H1 (cell line): Measurements from ENCODE around the gene NKTR. TPM values are rescaled to one million over a fixed set of nuclear protein-coding genes. Genes with fewer than 3 reads are reported as not detected.

Experiments
- SIN3A ChIP-seq, 2 experiments: IDR thresholded peaks in 1 of 2; conservative IDR thresholded peaks in 1 of 2; 2 replicates each; pipeline ENCODE4 v1.6.1; 2011 to 2012; ENCODE audit warnings: low read length in 2 of 2, improper control_type of control experiment in 1 of 2, low read depth in 1 of 2, mild to moderate bottlenecking in 1 of 2
- polyA plus RNA-seq, 7 experiments: library from polyadenylated mRNA; depleted of rRNA in 3 of 7; stranded (reverse) in 5 of 7; unstranded in 2 of 7; fragments of >200 nt in 5 of 7; fragments of 200-250 nt in 2 of 7; gene quantifications; 1 replicate in 5 of 7; 2 replicates in 1 of 7; 4 replicates in 1 of 7; pipeline versions ENCODE4 v1.2.1 to v1.2.3, GENCODE V29; 2011 to 2013; ENCODE audit warnings: missing spikeins in 2 of 7, mixed read lengths in 2 of 7
- total RNA-seq: library from RNA; stranded (reverse); fragmentation: NEBNext Ultra II Directional; extraction: Animal tissue kit (Norgen Biotek cat#: 25700); gene quantifications from 2 replicates; pipeline ENCODE4 v1.2.1, GENCODE V29; 2021

The NKTR gene
- total and polyA plus RNA-seq, 2 of the 8 experiments (the other 6 are each of a cell fraction or from before 2014, with no cell fraction given): 24.1 to 62.2 TPM

DNA sequence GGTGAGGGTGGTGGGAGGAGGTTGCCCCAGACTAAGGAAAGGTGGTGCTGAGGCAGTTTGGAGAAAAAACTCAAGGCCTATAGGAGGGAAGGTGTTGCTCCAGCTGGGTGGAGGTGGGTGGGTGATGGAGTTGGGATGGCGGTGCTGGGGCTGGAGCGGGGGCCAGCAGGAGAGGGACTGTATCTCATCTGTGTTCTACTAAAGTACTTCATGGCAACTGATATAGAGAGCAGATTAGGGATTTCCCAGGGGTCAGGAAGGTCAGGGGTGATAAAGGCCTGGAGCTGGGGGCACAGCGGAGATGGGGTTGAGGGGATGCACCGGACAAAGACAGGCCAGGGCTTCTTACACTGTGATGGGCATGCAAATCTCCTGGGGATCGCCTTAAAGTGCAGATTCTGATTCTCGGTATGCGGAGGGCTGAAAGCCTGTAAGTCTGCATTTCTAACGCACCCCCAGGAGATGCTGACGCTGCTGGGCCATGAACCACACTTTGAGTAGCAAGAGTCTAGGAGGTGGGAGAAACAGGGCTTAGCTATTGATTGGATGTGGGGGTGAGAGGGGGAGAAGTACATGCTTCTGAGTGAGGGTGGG lies 89.0 kb downstream of the NKTR start (continued):
- no peak for TF ChIP-seq SIN3A (conservative IDR thresholded peaks at IDR 0.05 in 1 of 2, IDR thresholded peaks at IDR 0.05 in 1 of 2; ENCODE audit: low read depth in 1 of 2, low read length in 2 of 2)
- TF ChIP-seq, all 59 proteins: peak for 0
